ENCODE results near the gene ELMOD3.

ELMOD3 gene

GRCh38 chr2:85414761-85415553 lies 60.4 kb downstream of the ELMOD3 start:
- no peaks in the 10 kb centered on the region for H3K36me3 ChIP-seq (ENCODE audit: insufficient read depth, low read length)
- no peaks in the 10 kb centered on the region for H3K27me3 ChIP-seq (ENCODE audit: insufficient read depth, low read length, poor library complexity, severe bottlenecking)
- TF ChIP-seq CTCF (conservative IDR thresholded peaks at IDR 0.05; ENCODE audit: low read length) (no peak), EZH2phosphoT487 (IDR thresholded peaks at IDR 0.05; ENCODE audit: borderline replicate concordance) (no peak)
- peaks cover 42% of the 10 kb centered on the region for H3K4me1 ChIP-seq (ENCODE audit: insufficient read depth, low read length, poor library complexity, severe bottlenecking)
- H4K20me1 ChIP-seq (ENCODE audit: insufficient read depth, low read length, poor library complexity, severe bottlenecking): no peaks in the 10 kb centered on the region
- peaks cover 46% of the 10 kb centered on the region for H3K79me2 ChIP-seq (ENCODE audit: insufficient read depth, low read length)
- H3K4me2 ChIP-seq (ENCODE audit: low read depth, low read length, poor library complexity, severe bottlenecking): peak overlapping the region; percentile 91
- H3K9ac ChIP-seq (ENCODE audit: low read depth, low read length, poor library complexity, severe bottlenecking): no peak overlapping the region
- H3K4me3 ChIP-seq (ENCODE audit: low read length, poor library complexity, severe bottlenecking): no peak overlapping the region
- H3F3A ChIP-seq (ENCODE audit: low read depth): no peaks in the 10 kb centered on the region
- H3K9me2 ChIP-seq (replicated peaks; ENCODE audit: low read depth, low read length): no peaks in the 10 kb centered on the region
- no peaks in the 10 kb centered on the region for H3K9me3 ChIP-seq (ENCODE audit: insufficient read depth, low read depth, low read length)
- no peak overlapping the region for H2AFZ ChIP-seq (ENCODE audit: low read length)

GRCh38 chr2:85415980-85416650 lies 61.5 kb downstream of the ELMOD3 start:
- H3K4me1 ChIP-seq (ENCODE audit: insufficient read depth, low read length, poor library complexity, severe bottlenecking): peaks cover 41% of the 10 kb centered on the region
- no peak overlapping the region for H3K9ac ChIP-seq (ENCODE audit: low read depth, low read length, poor library complexity, severe bottlenecking)
- no peaks in the 10 kb centered on the region for H3K27me3 ChIP-seq (ENCODE audit: insufficient read depth, low read length, poor library complexity, severe bottlenecking)
- no peaks in the 10 kb centered on the region for H3F3A ChIP-seq (ENCODE audit: low read depth)
- H3K4me2 ChIP-seq (ENCODE audit: low read depth, low read length, poor library complexity, severe bottlenecking): no peak overlapping the region
- H3K4me3 ChIP-seq (ENCODE audit: low read length, poor library complexity, severe bottlenecking): no peak overlapping the region
- H3K9me2 ChIP-seq (replicated peaks; ENCODE audit: low read depth, low read length): no peaks in the 10 kb centered on the region
- H3K79me2 ChIP-seq (ENCODE audit: insufficient read depth, low read length): peaks cover 35% of the 10 kb centered on the region
- no peaks in the 10 kb centered on the region for H3K36me3 ChIP-seq (ENCODE audit: insufficient read depth, low read length)
- no peaks in the 10 kb centered on the region for H3K9me3 ChIP-seq (ENCODE audit: insufficient read depth, low read depth, low read length)
- H2AFZ ChIP-seq (ENCODE audit: low read length): no peak overlapping the region
- TF ChIP-seq CTCF (conservative IDR thresholded peaks at IDR 0.05; ENCODE audit: low read length) (no peak), EZH2phosphoT487 (IDR thresholded peaks at IDR 0.05; ENCODE audit: borderline replicate concordance) (no peak)
- H4K20me1 ChIP-seq (ENCODE audit: insufficient read depth, low read length, poor library complexity, severe bottlenecking): no peaks in the 10 kb centered on the region

GRCh38 chr2:85418132-85419008 lies 63.8 kb downstream of the ELMOD3 start, which contains the start of gene SH2D6:
Gene SH2D6, plus strand, starts transcription at chr2:85418714. Its CDS starts 10,752 bp downstream, at chr2:85429466.
- no peaks in the 10 kb centered on the region for H4K20me1 ChIP-seq (ENCODE audit: insufficient read depth, low read length, poor library complexity, severe bottlenecking)
- peak within 1 kb of the TSS; percentile 85 for H3K4me3 ChIP-seq (ENCODE audit: low read length, poor library complexity, severe bottlenecking)
- H3K4me2 ChIP-seq (ENCODE audit: low read depth, low read length, poor library complexity, severe bottlenecking): peak within 1 kb of the TSS; percentile 92
- H3K9ac ChIP-seq (ENCODE audit: low read depth, low read length, poor library complexity, severe bottlenecking): peak within 1 kb of the TSS; percentile 80
- no peaks in the 10 kb centered on the region for H3K36me3 ChIP-seq (ENCODE audit: insufficient read depth, low read length)
- no peaks in the 10 kb centered on the region for H3F3A ChIP-seq (ENCODE audit: low read depth)
- no peaks in the 10 kb centered on the region for H3K9me3 ChIP-seq (ENCODE audit: insufficient read depth, low read depth, low read length)
- H3K9me2 ChIP-seq (replicated peaks; ENCODE audit: low read depth, low read length): no peaks in the 10 kb centered on the region
- TF ChIP-seq CTCF (conservative IDR thresholded peaks at IDR 0.05; ENCODE audit: low read length): no peak
- TF ChIP-seq EZH2phosphoT487 (IDR thresholded peaks at IDR 0.05; ENCODE audit: borderline replicate concordance): no peak
- H3K27me3 ChIP-seq (ENCODE audit: insufficient read depth, low read length, poor library complexity, severe bottlenecking): no peaks in the 10 kb centered on the region
- peaks cover 37% of the 10 kb centered on the region for H3K4me1 ChIP-seq (ENCODE audit: insufficient read depth, low read length, poor library complexity, severe bottlenecking)
- H3K79me2 ChIP-seq (ENCODE audit: insufficient read depth, low read length): peaks cover 16% of the 10 kb centered on the region; the same call in 1 of the 2 replicates
- H2AFZ ChIP-seq (ENCODE audit: low read length): peak within 1 kb of the TSS; percentile 99
